WTC11 (cell line): ENCODE results near the gene C19orf67. TPM values are rescaled to one million over a fixed set of nuclear protein-coding genes. Genes with fewer than 3 reads are reported as not detected.
A peak's percentile ranks its signal among the peaks of the same experiment; 100 is the strongest.
"Not testable (repeated sequence)": the region's sequence is repeated elsewhere in the genome, so short reads cannot be mapped to it uniquely, and the experiment has no call there.

Source experiments
- ATAC-seq: fragments of 200-7000 bp; cut with Tn5 transposase; 2 replicates; pipeline ENCODE4 v1.10.0; 2021; ENCODE audit warnings: mild to moderate bottlenecking, moderate library complexity
- CTCF ChIA-PET: fragments of 300-600 bp; sonication (Branson Sonifier 250); formaldehyde crosslinking; loops from one replicate; lab custom pipeline; 2021; ENCODE audit warnings: antibody characterized with exemption; lab: Charles Lee
- POLR2A ChIA-PET: fragments of 350-600 bp; sonication (Branson Sonifier 250); formaldehyde crosslinking; loops from one replicate; lab custom pipeline; 2021; ENCODE audit warnings: antibody characterized with exemption; lab: Charles Lee
- DNase-seq: peaks from one replicate; pipeline ENCODE4 v3.0.0; 2021; ENCODE audit warnings: low spot score
- H3K27ac Mint-ChIP-seq: 2 replicates; pipeline ENCODE4 v1.8.0; 2021; ENCODE audit warnings: mixed read lengths
- H3K27me3 Mint-ChIP-seq: 2 replicates; pipeline ENCODE4 v1.8.0; 2021; ENCODE audit warnings: low read depth, mild to moderate bottlenecking, moderate library complexity, mixed read lengths
- H3K36me3 Mint-ChIP-seq: 2 replicates; pipeline ENCODE4 v1.8.0; 2021; ENCODE audit warnings: mixed read lengths
- H3K4me1 Mint-ChIP-seq: 2 replicates; pipeline ENCODE4 v1.8.0; 2022; ENCODE audit warnings: mixed read lengths
- H3K4me3 Mint-ChIP-seq: 2 replicates; pipeline ENCODE4 v1.8.0; 2021; ENCODE audit warnings: mild to moderate bottlenecking, moderate library complexity, mixed read lengths
- H3K9me3 Mint-ChIP-seq: 2 replicates; pipeline ENCODE4 v1.8.0; 2021; ENCODE audit warnings: mixed read lengths
- E2F1 ChIP-seq: sonication (generic); formaldehyde crosslinking; IDR thresholded peaks from 2 replicates; pipeline ENCODE4 v1.8.0; 2022; ENCODE audit warnings: mild to moderate bottlenecking, missing genetic modification reagents
- SP1 ChIP-seq: sonication (generic); formaldehyde crosslinking; conservative IDR thresholded peaks from 2 replicates; pipeline ENCODE4 v1.8.1; 2022; ENCODE audit warnings: missing genetic modification reagents
- STAT6 ChIP-seq: sonication (generic); formaldehyde crosslinking; conservative IDR thresholded peaks from 2 replicates; pipeline ENCODE4 v1.8.1; 2023; ENCODE audit warnings: mild to moderate bottlenecking, low read depth, missing genetic modification reagents, moderate library complexity
- TP53 ChIP-seq: sonication (generic); formaldehyde crosslinking; IDR thresholded peaks from 2 replicates; pipeline ENCODE4 v1.8.1; 2023; ENCODE audit warnings: mild to moderate bottlenecking, missing genetic modification reagents
- ZMAT4 ChIP-seq: fragments of 250-450 bp; sonication (Bioruptor Pico); IDR thresholded peaks from 2 replicates; pipeline ENCODE4 v1.9.0; 2021; ENCODE audit warnings: mild to moderate bottlenecking
- ZNF121 ChIP-seq: sonication (generic); formaldehyde crosslinking; IDR thresholded peaks from 2 replicates; pipeline ENCODE4 v1.8.0; 2023; ENCODE audit warnings: missing genetic modification reagents
- ZNF138 ChIP-seq: sonication (generic); formaldehyde crosslinking; conservative IDR thresholded peaks from 2 replicates; pipeline ENCODE4 v1.8.1; 2022; ENCODE audit warnings: mild to moderate bottlenecking, moderate library complexity, missing genetic modification reagents
- ZNF416 ChIP-seq: fragments of 250-450 bp; sonication (Bioruptor Pico); IDR thresholded peaks from 2 replicates; pipeline ENCODE4 v1.9.0; 2021; ENCODE audit warnings: mild to moderate bottlenecking, inconsistent platforms
- ZNF532 ChIP-seq: fragments of 250-450 bp; sonication (Bioruptor Pico); IDR thresholded peaks from 2 replicates; pipeline ENCODE4 v1.9.0; 2021; ENCODE audit warnings: mild to moderate bottlenecking, borderline replicate concordance
- ZSCAN18 ChIP-seq: fragments of 250-450 bp; sonication (Bioruptor Pico); IDR thresholded peaks from 2 replicates; pipeline ENCODE4 v2.1.2; 2022; ENCODE audit warnings: mild to moderate bottlenecking, moderate library complexity
- total RNA-seq: library from RNA; stranded (reverse); gene quantifications from 3 replicates; pipeline ENCODE4 v1.2.3, GENCODE V29; 2021

The C19orf67 gene
- total RNA-seq, 1 experiment from 2014 or later: 0.35 TPM

GRCh38 chr19:14050961-14051360, 34.6 kb downstream of the C19orf67 start:
- H3K36me3 Mint-ChIP-seq, H3K4me3 Mint-ChIP-seq, DNase-seq, H3K9me3 Mint-ChIP-seq, H3K4me1 Mint-ChIP-seq, POLR2A ChIA-PET, H3K27me3 Mint-ChIP-seq, H3K27ac Mint-ChIP-seq, ATAC-seq: not testable (repeated sequence)
- TF ChIP-seq ZNF121: peak; percentile 82
- CTCF ChIA-PET: interaction anchor here (1.0 to 11.1 kb wide), 4 partner anchors 8 to 21 kb away, joined by 3 to 187 read pairs (median 8); partner anchors contain the start of genes IL27RA, MISP3 and PALM3

- ATAC-seq (no peak), DNase-seq (no peak)
- POLR2A ChIA-PET: interaction anchor here (0.6 kb wide), 1 partner anchor 11 kb away, joined by 3 read pairs; no protein-coding TSS in a partner anchor
- no peak overlapping the region for H3K27ac Mint-ChIP-seq
- no peak overlapping the region for H3K4me3 Mint-ChIP-seq
- no peaks in the 10 kb centered on the region for H3K27me3 Mint-ChIP-seq
- TF ChIP-seq E2F1 (CRISPR knock-in tag): no peak
- TF ChIP-seq TP53 (CRISPR knock-in tag): no peak
- no peak for TF ChIP-seq ZSCAN18 (CRISPR knock-in tag)
- TF ChIP-seq ZMAT4 (CRISPR knock-in tag): no peak
- TF ChIP-seq STAT6 (CRISPR knock-in tag): no peak
- no peak for TF ChIP-seq ZNF416
- TF ChIP-seq SP1 (CRISPR knock-in tag): no peak
- TF ChIP-seq ZNF532 (CRISPR knock-in tag): no peak
- no peak for TF ChIP-seq ZNF138 (CRISPR knock-in tag)
- no peaks in the 10 kb centered on the region for H3K4me1 Mint-ChIP-seq
- H3K9me3 Mint-ChIP-seq: no peaks in the 10 kb centered on the region
- peaks cover 10% of the 10 kb centered on the region for H3K36me3 Mint-ChIP-seq
- CTCF ChIA-PET: interaction anchor here (0.7 to 11.1 kb wide), 4 partner anchors 9 to 29 kb away, joined by 3 to 187 read pairs (median 8); partner anchors contain the start of genes IL27RA, MISP3 and PALM3
Observed at GRCh38 chr19:14050512-14050911, 35.1 kb downstream of the C19orf67 start.
